Measurements from ENCODE around the gene CIDEC. TPM values are rescaled to one million over a fixed set of nuclear protein-coding genes. Genes with fewer than 3 reads are reported as not detected.

CIDEC gene
- total and polyA plus RNA-seq, 2 of the 13 experiments (the other 11 are each of a cell fraction or from before 2014, with no cell fraction given), result 2.5 to 10.4 TPM

DNA sequence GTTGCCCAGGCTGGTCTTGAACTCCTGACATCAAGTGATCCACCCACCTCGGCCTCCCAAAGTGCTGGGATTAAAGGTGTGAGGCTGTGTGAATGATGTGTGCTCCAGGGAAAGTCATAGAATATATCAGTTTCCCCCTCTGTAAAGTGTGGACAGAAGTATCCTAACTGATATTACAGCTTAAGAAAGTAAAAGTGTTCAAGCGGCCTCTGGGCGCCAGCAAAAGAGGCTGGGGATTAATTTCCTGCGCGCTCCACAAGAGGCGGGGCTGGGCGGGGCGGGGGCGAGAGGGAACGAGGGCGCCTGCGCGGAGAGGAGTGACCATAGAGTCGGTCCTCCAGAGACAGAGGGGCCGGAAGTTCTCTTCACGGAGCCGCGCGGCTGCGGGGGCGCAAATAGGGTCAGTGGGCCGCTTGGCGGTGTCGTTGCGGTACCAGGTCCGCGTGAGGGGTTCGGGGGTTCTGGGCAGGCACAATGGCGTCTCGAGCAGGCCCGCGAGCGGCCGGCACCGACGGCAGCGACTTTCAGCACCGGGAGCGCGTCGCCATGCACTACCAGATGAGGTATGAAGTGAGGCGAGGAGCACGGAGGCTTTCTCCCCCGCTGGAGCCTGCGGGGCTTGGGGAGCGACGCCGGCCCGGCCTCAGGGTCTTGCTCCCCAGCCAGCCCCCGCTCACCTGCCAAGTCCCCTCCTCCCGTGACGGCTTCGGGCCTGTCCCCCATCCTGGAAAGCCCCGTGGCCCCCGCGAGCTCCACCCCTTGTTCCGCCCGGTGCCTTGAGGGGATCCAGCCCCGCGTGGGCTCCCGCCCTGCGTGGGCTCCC, 10.4 kb upstream of the CIDEC start, which contains the start of gene JAGN1 (continued):
- TF ChIP-seq, protein P1, sequence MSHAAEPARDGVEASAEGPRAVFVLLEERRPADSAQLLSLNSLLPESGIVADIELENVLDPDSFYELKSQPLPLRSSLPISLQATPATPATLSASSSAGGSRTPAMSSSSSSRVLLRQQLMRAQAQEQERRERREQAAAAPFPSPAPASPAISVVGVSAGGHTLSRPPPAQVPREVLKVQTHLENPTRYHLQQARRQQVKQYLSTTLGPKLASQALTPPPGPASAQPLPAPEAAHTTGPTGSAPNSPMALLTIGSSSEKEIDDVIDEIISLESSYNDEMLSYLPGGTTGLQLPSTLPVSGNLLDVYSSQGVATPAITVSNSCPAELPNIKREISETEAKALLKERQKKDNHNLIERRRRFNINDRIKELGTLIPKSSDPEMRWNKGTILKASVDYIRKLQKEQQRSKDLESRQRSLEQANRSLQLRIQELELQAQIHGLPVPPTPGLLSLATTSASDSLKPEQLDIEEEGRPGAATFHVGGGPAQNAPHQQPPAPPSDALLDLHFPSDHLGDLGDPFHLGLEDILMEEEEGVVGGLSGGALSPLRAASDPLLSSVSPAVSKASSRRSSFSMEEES (CRISPR knock-in tag; IDR thresholded peaks at IDR 0.05), result no peak; the same call in none of the 2 replicates
- TF ChIP-seq, protein P2, sequence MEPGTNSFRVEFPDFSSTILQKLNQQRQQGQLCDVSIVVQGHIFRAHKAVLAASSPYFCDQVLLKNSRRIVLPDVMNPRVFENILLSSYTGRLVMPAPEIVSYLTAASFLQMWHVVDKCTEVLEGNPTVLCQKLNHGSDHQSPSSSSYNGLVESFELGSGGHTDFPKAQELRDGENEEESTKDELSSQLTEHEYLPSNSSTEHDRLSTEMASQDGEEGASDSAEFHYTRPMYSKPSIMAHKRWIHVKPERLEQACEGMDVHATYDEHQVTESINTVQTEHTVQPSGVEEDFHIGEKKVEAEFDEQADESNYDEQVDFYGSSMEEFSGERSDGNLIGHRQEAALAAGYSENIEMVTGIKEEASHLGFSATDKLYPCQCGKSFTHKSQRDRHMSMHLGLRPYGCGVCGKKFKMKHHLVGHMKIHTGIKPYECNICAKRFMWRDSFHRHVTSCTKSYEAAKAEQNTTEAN (CRISPR knock-in tag; conservative IDR thresholded peaks at IDR 0.05), result peak; percentile 28
- TF ChIP-seq PCBP2 (optimal IDR thresholded peaks at IDR 0.05; ENCODE audit: low read depth, low read length, poor library complexity, severe bottlenecking), result no peak
- TF ChIP-seq ZNF296 (CRISPR knock-in tag; conservative IDR thresholded peaks at IDR 0.05), result no peak
- peak; percentile 89 for TF ChIP-seq ZNF790 (CRISPR knock-in tag; IDR thresholded peaks at IDR 0.05; ENCODE audit: borderline replicate concordance)
- TF ChIP-seq, protein P3, sequence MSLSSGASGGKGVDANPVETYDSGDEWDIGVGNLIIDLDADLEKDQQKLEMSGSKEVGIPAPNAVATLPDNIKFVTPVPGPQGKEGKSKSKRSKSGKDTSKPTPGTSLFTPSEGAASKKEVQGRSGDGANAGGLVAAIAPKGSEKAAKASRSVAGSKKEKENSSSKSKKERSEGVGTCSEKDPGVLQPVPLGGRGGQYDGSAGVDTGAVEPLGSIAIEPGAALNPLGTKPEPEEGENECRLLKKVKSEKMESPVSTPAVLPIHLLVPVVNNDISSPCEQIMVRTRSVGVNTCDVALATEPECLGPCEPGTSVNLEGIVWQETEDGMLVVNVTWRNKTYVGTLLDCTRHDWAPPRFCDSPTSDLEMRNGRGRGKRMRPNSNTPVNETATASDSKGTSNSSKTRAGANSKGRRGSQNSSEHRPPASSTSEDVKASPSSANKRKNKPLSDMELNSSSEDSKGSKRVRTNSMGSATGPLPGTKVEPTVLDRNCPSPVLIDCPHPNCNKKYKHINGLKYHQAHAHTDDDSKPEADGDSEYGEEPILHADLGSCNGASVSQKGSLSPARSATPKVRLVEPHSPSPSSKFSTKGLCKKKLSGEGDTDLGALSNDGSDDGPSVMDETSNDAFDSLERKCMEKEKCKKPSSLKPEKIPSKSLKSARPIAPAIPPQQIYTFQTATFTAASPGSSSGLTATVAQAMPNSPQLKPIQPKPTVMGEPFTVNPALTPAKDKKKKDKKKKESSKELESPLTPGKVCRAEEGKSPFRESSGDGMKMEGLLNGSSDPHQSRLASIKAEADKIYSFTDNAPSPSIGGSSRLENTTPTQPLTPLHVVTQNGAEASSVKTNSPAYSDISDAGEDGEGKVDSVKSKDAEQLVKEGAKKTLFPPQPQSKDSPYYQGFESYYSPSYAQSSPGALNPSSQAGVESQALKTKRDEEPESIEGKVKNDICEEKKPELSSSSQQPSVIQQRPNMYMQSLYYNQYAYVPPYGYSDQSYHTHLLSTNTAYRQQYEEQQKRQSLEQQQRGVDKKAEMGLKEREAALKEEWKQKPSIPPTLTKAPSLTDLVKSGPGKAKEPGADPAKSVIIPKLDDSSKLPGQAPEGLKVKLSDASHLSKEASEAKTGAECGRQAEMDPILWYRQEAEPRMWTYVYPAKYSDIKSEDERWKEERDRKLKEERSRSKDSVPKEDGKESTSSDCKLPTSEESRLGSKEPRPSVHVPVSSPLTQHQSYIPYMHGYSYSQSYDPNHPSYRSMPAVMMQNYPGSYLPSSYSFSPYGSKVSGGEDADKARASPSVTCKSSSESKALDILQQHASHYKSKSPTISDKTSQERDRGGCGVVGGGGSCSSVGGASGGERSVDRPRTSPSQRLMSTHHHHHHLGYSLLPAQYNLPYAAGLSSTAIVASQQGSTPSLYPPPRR (CRISPR knock-in tag; IDR thresholded peaks at IDR 0.05; ENCODE audit: borderline replicate concordance), result peak; percentile 52
- TF ChIP-seq EED (CRISPR knock-in tag; IDR thresholded peaks at IDR 0.05), result 0 out of 2 replicates have a peak, but pooled peaks have one; percentile 31
- TF ChIP-seq SOX6 (IDR thresholded peaks at IDR 0.05), result no peak
- TF ChIP-seq SOX6 (CRISPR knock-in tag; IDR thresholded peaks at IDR 0.05), result peak; percentile 77
- no peak for TF ChIP-seq SKI (IDR thresholded peaks at IDR 0.05; ENCODE audit: partially characterized antibody)
- TF ChIP-seq BRCA1 (CRISPR knock-in tag; IDR thresholded peaks at IDR 0.05), result no peak
- TF ChIP-seq, protein P4, sequence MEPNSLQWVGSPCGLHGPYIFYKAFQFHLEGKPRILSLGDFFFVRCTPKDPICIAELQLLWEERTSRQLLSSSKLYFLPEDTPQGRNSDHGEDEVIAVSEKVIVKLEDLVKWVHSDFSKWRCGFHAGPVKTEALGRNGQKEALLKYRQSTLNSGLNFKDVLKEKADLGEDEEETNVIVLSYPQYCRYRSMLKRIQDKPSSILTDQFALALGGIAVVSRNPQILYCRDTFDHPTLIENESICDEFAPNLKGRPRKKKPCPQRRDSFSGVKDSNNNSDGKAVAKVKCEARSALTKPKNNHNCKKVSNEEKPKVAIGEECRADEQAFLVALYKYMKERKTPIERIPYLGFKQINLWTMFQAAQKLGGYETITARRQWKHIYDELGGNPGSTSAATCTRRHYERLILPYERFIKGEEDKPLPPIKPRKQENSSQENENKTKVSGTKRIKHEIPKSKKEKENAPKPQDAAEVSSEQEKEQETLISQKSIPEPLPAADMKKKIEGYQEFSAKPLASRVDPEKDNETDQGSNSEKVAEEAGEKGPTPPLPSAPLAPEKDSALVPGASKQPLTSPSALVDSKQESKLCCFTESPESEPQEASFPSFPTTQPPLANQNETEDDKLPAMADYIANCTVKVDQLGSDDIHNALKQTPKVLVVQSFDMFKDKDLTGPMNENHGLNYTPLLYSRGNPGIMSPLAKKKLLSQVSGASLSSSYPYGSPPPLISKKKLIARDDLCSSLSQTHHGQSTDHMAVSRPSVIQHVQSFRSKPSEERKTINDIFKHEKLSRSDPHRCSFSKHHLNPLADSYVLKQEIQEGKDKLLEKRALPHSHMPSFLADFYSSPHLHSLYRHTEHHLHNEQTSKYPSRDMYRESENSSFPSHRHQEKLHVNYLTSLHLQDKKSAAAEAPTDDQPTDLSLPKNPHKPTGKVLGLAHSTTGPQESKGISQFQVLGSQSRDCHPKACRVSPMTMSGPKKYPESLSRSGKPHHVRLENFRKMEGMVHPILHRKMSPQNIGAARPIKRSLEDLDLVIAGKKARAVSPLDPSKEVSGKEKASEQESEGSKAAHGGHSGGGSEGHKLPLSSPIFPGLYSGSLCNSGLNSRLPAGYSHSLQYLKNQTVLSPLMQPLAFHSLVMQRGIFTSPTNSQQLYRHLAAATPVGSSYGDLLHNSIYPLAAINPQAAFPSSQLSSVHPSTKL (CRISPR knock-in tag; IDR thresholded peaks at IDR 0.05), result peak; percentile 64
- TF ChIP-seq ZNF20 (CRISPR knock-in tag; IDR thresholded peaks at IDR 0.05), result peak; percentile 87; the same call in 1 of the 2 replicates
- TF ChIP-seq ZNF782 (CRISPR knock-in tag; IDR thresholded peaks at IDR 0.05; ENCODE audit: borderline replicate concordance), result peak; percentile 74; the same call in 1 of the 2 replicates
- TF ChIP-seq PHF5A (CRISPR knock-in tag; IDR thresholded peaks at IDR 0.05; ENCODE audit: low read depth, unreplicated experiment), result no peak
- peak; percentile 69; the same call in 1 of the 2 replicates for TF ChIP-seq ZNF138 (CRISPR knock-in tag; IDR thresholded peaks at IDR 0.05; ENCODE audit: low read depth)

Data from HepG2 (cell line).